ENCODE results near the gene WEE1. TPM values are rescaled to one million over a fixed set of nuclear protein-coding genes. Genes with fewer than 3 reads are reported as not detected.
"Not testable (repeated sequence)": the region's sequence is repeated elsewhere in the genome, so short reads cannot be mapped to it uniquely, and the experiment has no call there.

Gene WEE1
- total RNA-seq, 1 donor from 2014 or later: 11.6 TPM

DNA sequence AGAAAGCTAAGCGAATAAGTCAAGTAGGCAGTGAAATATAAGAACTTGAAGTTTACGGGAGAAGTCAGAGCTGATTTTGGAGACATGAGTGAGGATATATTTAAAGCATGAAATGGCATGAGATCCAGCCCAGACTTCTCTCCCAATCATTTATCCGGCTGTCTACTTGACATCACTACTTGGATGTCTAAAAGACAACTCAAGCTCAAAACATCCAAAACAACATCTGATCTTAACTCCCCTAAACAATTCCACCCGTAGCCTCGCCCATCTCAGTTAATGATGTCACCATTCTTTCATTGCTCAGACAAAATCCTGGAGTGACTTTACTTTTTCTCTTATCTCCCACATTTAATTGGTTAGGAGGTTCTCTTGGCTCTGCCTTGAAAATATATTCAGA, 44.5 kb downstream of the WEE1 start:
- ATAC-seq: no peak
- no peak for DNase-seq (ENCODE audit: low spot score)

- DNase-seq (ENCODE audit: low spot score): no peak
- no peak for ATAC-seq
Measured at GRCh38 chr11:9619004-9619403, 45.5 kb downstream of the WEE1 start.

GRCh38 chr11:9619971-9620370, 46.5 kb downstream of the WEE1 start:
- DNase-seq (ENCODE audit: low spot score): no peak
- ATAC-seq: no peak

GRCh38 chr11:9622353-9622752, 48.9 kb downstream of the WEE1 start:
- not testable (repeated sequence) for DNase-seq (ENCODE audit: low spot score); ATAC-seq

DNA sequence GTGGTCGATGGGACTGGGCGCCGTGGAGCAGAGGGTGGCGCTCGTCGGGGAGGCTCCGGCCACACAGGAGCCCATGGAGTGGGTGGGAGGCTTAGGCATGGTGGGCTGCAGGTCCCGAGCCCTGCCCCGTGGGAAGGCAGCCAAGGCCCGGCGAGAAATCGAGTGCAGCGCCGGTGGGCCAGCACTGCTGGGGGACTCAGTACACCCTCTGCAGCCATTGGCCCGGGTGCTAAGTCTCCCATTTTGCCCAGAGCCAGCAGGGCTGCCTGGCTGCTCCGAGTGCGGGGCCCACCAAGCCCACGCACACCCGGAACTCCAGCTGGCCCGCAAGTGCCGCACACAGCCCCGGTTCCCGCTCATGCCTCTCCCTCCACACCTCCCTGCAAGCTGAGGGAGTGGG, 49.6 kb downstream of the WEE1 start:
- ATAC-seq; DNase-seq (ENCODE audit: low spot score): not testable (repeated sequence)

DNA sequence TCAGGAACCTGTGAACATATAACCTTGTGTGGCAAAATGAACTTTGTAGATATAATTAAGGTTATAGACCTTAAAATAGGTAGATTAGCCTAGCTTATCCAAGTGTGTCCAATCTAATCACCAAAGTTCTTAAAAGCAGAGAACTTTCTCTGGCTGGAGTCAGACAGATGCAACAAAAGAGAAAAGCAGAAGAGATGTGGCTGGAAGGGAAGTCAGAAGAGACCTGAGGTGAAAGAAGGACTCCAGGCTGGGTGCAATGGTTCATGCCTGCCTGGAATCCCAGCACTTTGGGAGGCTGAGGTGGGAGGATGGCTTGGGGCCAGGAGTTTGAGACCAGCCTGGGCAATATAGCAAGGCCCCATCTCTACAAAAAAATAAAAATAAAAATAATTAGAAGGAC, 51.0 kb downstream of the WEE1 start:
- ATAC-seq (no peak), DNase-seq (ENCODE audit: low spot score) (no peak)

DNA sequence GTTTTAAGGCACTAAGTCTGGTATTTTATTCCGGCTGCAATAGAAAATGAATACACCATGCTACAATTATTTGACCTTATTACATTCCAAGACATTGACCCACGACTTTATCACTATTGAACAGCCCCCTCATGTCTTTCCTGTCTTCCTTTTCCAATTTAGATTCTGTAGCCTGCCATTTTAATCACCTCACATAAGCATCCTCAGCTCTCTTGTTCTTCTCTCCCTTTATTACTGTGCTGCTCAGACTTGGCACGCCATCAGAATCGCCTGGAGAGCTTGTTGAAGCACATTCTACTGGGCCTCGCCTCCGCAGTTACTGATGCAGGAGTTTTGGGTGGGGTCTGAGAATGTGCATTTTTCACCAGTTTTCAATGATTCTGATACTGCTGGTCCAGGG, 51.7 kb downstream of the WEE1 start:
- DNase-seq (ENCODE audit: low spot score) (peak; percentile 32), ATAC-seq (no peak)

DNA sequence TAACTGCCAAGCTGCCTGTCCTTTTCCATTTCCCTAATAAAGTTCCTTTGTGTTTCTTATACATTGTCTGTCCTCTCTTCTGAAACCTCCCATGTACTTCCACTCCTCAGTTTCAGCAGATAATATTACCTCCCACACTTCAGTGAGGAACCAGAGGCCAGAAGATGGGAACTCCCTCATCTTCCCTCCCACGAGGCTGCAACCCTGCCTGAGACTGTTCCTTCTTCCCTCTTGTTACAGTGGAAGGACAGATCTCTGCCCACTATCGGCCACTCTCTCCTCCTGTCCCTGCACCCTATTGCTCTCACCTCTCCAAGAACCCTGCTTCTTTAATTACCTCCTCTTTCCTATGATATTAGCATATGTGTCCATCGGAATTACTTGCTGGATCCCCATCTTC, 52.3 kb downstream of the WEE1 start:
- ATAC-seq (peak; percentile 13), DNase-seq (ENCODE audit: low spot score) (no peak)

GRCh38 chr11:9626496-9627394, 53.3 kb downstream of the WEE1 start:
- peak; percentile 45 for ATAC-seq

DNA sequence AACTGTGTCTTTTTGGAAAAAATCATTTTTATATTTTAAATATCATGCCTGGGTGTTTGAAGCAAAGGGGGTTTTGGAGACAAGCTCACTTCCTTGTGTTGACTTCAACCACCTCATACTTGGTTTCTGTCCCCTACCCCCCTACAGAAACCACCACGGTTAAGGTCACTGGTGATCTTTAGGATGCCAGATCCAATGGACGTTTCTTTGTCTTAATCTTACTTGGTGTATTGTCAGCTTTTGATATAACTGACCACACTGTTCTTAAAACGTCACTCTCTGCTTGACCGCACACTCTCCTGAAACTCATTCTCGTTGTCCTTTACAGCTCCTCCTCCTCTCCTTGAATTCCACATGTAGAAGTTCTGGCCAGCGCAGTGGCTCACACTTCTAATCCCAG, 55.6 kb downstream of the WEE1 start:
- DNase-seq (ENCODE audit: low spot score) (no peak), ATAC-seq (no peak)

More at GRCh38 chr11:9626496-9627394, 53.3 kb downstream of the WEE1 start:
- DNase-seq (ENCODE audit: low spot score): no peak

GRCh38 chr11:9633679-9634078, 60.2 kb downstream of the WEE1 start:
- ATAC-seq: no peak
- no peak for DNase-seq (ENCODE audit: low spot score)

DNA sequence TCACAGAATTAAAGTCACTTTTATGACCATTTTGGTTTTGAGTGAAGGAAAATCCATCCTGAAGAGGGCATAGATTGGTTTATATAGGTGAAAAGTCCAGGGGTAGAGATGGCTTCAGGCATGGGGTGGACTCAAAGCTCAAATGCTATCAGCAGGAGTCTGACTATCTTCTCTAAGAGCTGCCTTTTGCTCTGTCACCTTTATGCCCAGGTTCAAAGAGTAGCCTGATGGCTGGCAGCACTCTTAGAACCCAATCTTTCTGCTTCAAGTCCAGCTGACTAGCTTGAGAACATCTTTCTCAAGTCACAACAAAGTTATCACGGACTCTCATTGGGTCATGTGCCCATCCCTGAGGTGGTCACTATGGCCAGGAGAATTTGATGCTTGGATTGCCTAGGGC, 63.2 kb downstream of the WEE1 start:
- DNase-seq (ENCODE audit: low spot score) (no peak), ATAC-seq (no peak)

DNA sequence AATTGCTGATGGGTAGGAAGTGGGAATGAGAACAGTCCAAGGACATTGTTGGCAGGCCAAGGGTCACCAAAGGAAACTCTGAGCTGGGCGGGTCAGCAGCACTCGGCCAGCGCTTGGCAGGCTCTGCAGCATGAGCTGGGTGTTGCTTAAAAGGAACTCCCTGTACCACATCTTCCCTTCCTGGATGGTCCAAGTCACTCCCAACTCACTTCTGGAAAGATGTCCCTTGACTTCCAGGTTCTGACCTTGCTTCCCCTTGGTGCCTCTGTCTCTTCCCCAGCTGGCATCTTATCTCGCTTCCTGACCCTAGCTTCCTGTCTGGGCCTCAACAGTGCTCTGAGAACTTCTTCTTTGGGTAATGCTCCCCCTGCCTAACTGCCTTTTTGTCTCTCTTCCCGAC, 65.6 kb downstream of the WEE1 start:
- ATAC-seq (peak; percentile 70), DNase-seq (ENCODE audit: low spot score) (peak; percentile 49)

Other genes starting within 250 kb of the WEE1 start
- 39.0 TPM for gene IPO7, start 189.0 kb upstream of the WEE1 start, total RNA-seq
- 7.0 TPM for gene ZNF143, start 112.7 kb upstream of the WEE1 start, total RNA-seq
- gene SWAP70, start 90.4 kb downstream of the WEE1 start, total RNA-seq: 4.0 TPM